Liver (tissue), 3 donors: ENCODE measurements around the gene HIBADH.

Source experiments
- ATF3 ChIP-seq: IDR thresholded peaks from 2 replicates; pipeline ENCODE4 v1.6.1; 2016; ENCODE audit warnings: antibody characterized with exemption
- CTCF ChIP-seq: fragments of 150-350 bp; IDR thresholded peaks from 2 replicates; pipeline ENCODE4 v1.5.1; 2017; ENCODE audit warnings: improper control_type of control experiment, low read depth, low read length; ENCODE audit not compliant: missing input control
- EGR1 ChIP-seq, 2 donors: IDR thresholded peaks; 2 replicates each; pipeline ENCODE4 v1.6.1; 2016 to 2018; ENCODE audit warnings: antibody characterized with exemption in 2 of 2, low read depth in 2 of 2
- GABPA ChIP-seq, 2 donors: IDR thresholded peaks in 1 of 2; conservative IDR thresholded peaks in 1 of 2; 2 replicates each; pipeline ENCODE4 v1.6.1; 2016; ENCODE audit warnings: antibody characterized with exemption in 2 of 2, mild to moderate bottlenecking in 1 of 2, moderate library complexity in 1 of 2
- HNF4A ChIP-seq, 2 donors: conservative IDR thresholded peaks; 2 replicates each; pipeline ENCODE4 v1.6.1; 2016; ENCODE audit warnings: antibody characterized with exemption in 2 of 2, mild to moderate bottlenecking in 2 of 2
- JUND ChIP-seq, 2 donors: IDR thresholded peaks; 2 replicates each; pipeline ENCODE4 v1.6.1; 2016; ENCODE audit warnings: antibody characterized with exemption in 2 of 2
- MAX ChIP-seq: IDR thresholded peaks from 2 replicates; pipeline ENCODE4 v1.6.1; 2016; ENCODE audit warnings: antibody characterized with exemption
- RAD21 ChIP-seq, 2 donors: IDR thresholded peaks; 2 replicates each; pipeline ENCODE4 v1.6.1; 2016; ENCODE audit warnings: antibody characterized with exemption in 2 of 2, mild to moderate bottlenecking in 2 of 2
- RXRA ChIP-seq, 2 donors: IDR thresholded peaks; 2 replicates each; pipeline ENCODE4 v1.6.1; 2017 to 2018; ENCODE audit warnings: antibody characterized with exemption in 2 of 2, mild to moderate bottlenecking in 1 of 2
- SP1 ChIP-seq: IDR thresholded peaks from 2 replicates; pipeline ENCODE4 v1.6.1; 2018; ENCODE audit warnings: antibody characterized with exemption, mild to moderate bottlenecking
- TAF1 ChIP-seq: conservative IDR thresholded peaks from 2 replicates; pipeline ENCODE4 v1.6.1; 2016; ENCODE audit warnings: antibody characterized with exemption, mild to moderate bottlenecking
- YY1 ChIP-seq: IDR thresholded peaks from 2 replicates; pipeline ENCODE4 v1.6.1; 2016; ENCODE audit warnings: antibody characterized with exemption, mild to moderate bottlenecking
- TF ChIP-seq, protein P1 (sequence below): IDR thresholded peaks from 2 replicates; pipeline ENCODE4 v1.6.1; 2016; ENCODE audit warnings: antibody characterized with exemption
- TF ChIP-seq, protein P2 (sequence below): IDR thresholded peaks from 2 replicates; pipeline ENCODE4 v1.6.1; 2016; ENCODE audit warnings: antibody characterized with exemption, mild to moderate bottlenecking
- donor health status: healthy.
- donor health status: healthy.

DNA sequence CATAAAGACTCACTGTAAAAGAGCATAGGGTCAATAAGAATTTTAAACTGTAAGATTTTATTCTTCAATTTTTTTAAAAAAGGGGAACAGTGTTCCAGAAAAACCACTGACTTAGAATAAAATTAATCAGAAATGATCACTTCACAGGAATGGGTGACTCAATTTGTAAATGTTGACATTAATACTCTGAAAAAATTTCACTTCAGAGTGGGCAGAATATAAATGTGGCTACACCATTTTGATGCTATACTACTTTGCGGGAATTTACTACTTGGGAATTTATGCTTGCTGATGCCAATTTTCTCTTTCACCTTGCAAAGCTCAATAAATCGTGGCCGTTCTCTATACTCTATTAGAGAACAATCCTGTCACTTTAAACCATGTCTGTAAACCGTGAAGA, 126.9 kb downstream of the HIBADH start:
- TF ChIP-seq CTCF = no peak
- no peak for TF ChIP-seq ATF3
- TF ChIP-seq, protein P1, sequence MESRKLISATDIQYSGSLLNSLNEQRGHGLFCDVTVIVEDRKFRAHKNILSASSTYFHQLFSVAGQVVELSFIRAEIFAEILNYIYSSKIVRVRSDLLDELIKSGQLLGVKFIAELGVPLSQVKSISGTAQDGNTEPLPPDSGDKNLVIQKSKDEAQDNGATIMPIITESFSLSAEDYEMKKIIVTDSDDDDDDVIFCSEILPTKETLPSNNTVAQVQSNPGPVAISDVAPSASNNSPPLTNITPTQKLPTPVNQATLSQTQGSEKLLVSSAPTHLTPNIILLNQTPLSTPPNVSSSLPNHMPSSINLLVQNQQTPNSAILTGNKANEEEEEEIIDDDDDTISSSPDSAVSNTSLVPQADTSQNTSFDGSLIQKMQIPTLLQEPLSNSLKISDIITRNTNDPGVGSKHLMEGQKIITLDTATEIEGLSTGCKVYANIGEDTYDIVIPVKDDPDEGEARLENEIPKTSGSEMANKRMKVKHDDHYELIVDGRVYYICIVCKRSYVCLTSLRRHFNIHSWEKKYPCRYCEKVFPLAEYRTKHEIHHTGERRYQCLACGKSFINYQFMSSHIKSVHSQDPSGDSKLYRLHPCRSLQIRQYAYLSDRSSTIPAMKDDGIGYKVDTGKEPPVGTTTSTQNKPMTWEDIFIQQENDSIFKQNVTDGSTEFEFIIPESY = no peak
- no peak for TF ChIP-seq RAD21 (IDR thresholded peaks at IDR 0.05)
- no peak for TF ChIP-seq GABPA (IDR thresholded peaks at IDR 0.05 in 1 of 2, conservative IDR thresholded peaks at IDR 0.05 in 1 of 2)
- TF ChIP-seq SP1 = no peak
- TF ChIP-seq, protein P2, sequence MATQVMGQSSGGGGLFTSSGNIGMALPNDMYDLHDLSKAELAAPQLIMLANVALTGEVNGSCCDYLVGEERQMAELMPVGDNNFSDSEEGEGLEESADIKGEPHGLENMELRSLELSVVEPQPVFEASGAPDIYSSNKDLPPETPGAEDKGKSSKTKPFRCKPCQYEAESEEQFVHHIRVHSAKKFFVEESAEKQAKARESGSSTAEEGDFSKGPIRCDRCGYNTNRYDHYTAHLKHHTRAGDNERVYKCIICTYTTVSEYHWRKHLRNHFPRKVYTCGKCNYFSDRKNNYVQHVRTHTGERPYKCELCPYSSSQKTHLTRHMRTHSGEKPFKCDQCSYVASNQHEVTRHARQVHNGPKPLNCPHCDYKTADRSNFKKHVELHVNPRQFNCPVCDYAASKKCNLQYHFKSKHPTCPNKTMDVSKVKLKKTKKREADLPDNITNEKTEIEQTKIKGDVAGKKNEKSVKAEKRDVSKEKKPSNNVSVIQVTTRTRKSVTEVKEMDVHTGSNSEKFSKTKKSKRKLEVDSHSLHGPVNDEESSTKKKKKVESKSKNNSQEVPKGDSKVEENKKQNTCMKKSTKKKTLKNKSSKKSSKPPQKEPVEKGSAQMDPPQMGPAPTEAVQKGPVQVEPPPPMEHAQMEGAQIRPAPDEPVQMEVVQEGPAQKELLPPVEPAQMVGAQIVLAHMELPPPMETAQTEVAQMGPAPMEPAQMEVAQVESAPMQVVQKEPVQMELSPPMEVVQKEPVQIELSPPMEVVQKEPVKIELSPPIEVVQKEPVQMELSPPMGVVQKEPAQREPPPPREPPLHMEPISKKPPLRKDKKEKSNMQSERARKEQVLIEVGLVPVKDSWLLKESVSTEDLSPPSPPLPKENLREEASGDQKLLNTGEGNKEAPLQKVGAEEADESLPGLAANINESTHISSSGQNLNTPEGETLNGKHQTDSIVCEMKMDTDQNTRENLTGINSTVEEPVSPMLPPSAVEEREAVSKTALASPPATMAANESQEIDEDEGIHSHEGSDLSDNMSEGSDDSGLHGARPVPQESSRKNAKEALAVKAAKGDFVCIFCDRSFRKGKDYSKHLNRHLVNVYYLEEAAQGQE = no peak
- TF ChIP-seq MAX = no peak
- no peak for TF ChIP-seq EGR1 (IDR thresholded peaks at IDR 0.05; ENCODE audit: low read depth in 2 of 2)
- no peak for TF ChIP-seq RXRA (IDR thresholded peaks at IDR 0.05)
- no peak for TF ChIP-seq TAF1
- TF ChIP-seq JUND (IDR thresholded peaks at IDR 0.05) = no peak
- TF ChIP-seq YY1 = no peak
- TF ChIP-seq HNF4A (conservative IDR thresholded peaks at IDR 0.05) = no peak
